Astrocyte of the spinal cord (primary cell): ENCODE results near the gene LIPA.
"Not testable (repeated sequence)": the region's sequence is repeated elsewhere in the genome, so short reads cannot be mapped to it uniquely, and the experiment has no call there.

Experiments
- DNase-seq: peaks from one replicate; pipeline ENCODE4 v3.0.0; 2011; ENCODE audit warnings: low read depth, low spot score
- H3K4me3 ChIP-seq: 2 replicates; pipeline ENCODE4 v1.5.1; 2011; ENCODE audit warnings: low read depth, mild to moderate bottlenecking, low read length, moderate library complexity
- CTCF ChIP-seq: IDR thresholded peaks from 2 replicates; pipeline ENCODE4 v1.5.1; 2012; ENCODE audit warnings: low read depth, mild to moderate bottlenecking, low read length, inconsistent platforms
- in situ Hi-C: cut with HindIII; loops from 2 replicates; pipeline ENCODE4 v1.10.0; 2017; ENCODE audit warnings: low sequenced_read_pairs

Gene LIPA

GRCh38 chr10:89255793-89256192, 4.2 kb upstream of the LIPA start:
- in situ Hi-C loops, result no loop called here
- DNase-seq, result no peak
- H3K4me3 ChIP-seq, result no peak overlapping the region
- TF ChIP-seq CTCF, result no peak

GRCh38 chr10:89255091-89255579, 3.6 kb upstream of the LIPA start:
- H3K4me3 ChIP-seq, DNase-seq, in situ Hi-C loops: not testable (repeated sequence)

GRCh38 chr10:89252225-89252585, 630 bp upstream of the LIPA start:
- DNase-seq, result no peak
- in situ Hi-C loops, result no loop called here
- H3K4me3 ChIP-seq, result peak overlapping the region; percentile 81
- no peak for TF ChIP-seq CTCF

GRCh38 chr10:89250865-89251408, 638 bp downstream of the LIPA start:
- peak overlapping the region; percentile 81 for H3K4me3 ChIP-seq
- in situ Hi-C loops, result no loop called here
- TF ChIP-seq CTCF, result no peak
- DNase-seq, result no peak

GRCh38 chr10:89248990-89249389, 2.6 kb downstream of the LIPA start:
- in situ Hi-C loops, result no loop called here
- no peak for DNase-seq
- no peak overlapping the region for H3K4me3 ChIP-seq
- TF ChIP-seq CTCF, result no peak

GRCh38 chr10:89247623-89248022, 4.0 kb downstream of the LIPA start:
- in situ Hi-C loops, H3K4me3 ChIP-seq: not testable (repeated sequence)

GRCh38 chr10:89245802-89246201, 5.8 kb downstream of the LIPA start:
- in situ Hi-C loops, result no loop called here
- no peak for DNase-seq
- no peak overlapping the region for H3K4me3 ChIP-seq
- TF ChIP-seq CTCF, result no peak

More at GRCh38 chr10:89247623-89248022, 4.0 kb downstream of the LIPA start:
- DNase-seq, result not testable (repeated sequence)

- in situ Hi-C loops, result no loop called here
- no peak overlapping the region for H3K4me3 ChIP-seq
- no peak for TF ChIP-seq CTCF
- no peak for DNase-seq
Observed at GRCh38 chr10:89242840-89243568, 8.6 kb downstream of the LIPA start.
